C4-2B (cell line): ENCODE data around the gene PAK4.

Source experiments
- CTCF ChIP-seq: fragments of 450-650 bp; conservative IDR thresholded peaks from 2 replicates; pipeline ENCODE4 v1.5.1; 2017; ENCODE audit warnings: mild to moderate bottlenecking
- ZFX ChIP-seq: fragments of 450-650 bp; IDR thresholded peaks from 2 replicates; pipeline ENCODE4 v1.6.1; 2017

- no peak for TF ChIP-seq CTCF
- TF ChIP-seq ZFX = peak; percentile 20; the same call in 1 of the 2 replicates
Measured at GRCh38 chr19:39155114-39155700, 29.6 kb downstream of the PAK4 start.
